Fibroblast of lung (primary cell): ENCODE measurements around the gene TMTC2.

Source experiments
- EZH2 ChIP-seq: IDR thresholded peaks from 2 replicates; pipeline ENCODE4 v1.5.1; 2012; ENCODE audit warnings: low read length, control low read depth, mild to moderate bottlenecking; ENCODE audit errors: missing control alignments
- TF ChIP-seq, protein P1 (sequence below), 2 donors: IDR thresholded peaks in 1 of 2; conservative IDR thresholded peaks in 1 of 2; 1 replicate in 1 of 2; 2 replicates in 1 of 2; pipeline ENCODE4 v1.5.1; 2011 to 2012; ENCODE audit warnings: low read length in 2 of 2, control low read depth in 1 of 2, inconsistent platforms in 1 of 2, low read depth in 1 of 2, mild to moderate bottlenecking in 1 of 2

DNA sequence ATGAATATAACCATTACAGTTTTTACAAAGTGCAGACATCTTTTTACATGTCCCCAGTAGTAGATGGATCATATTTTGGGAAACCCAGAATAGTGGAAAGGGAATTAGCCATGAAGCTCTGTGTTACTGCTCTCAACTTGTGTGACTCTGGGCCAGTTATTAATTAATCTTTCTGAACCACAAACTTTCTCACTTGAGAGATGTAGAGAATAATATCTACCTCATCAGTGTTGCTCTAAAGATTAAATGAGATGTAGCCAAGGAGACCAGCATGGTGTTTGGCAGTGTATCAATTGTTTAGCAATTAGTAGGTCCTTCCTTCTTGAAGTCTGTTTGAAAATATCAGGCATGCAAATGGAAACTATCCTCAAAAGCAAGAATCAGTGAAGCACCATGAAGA is 169.2 kb downstream of the TMTC2 start:
- TF ChIP-seq, protein P1, sequence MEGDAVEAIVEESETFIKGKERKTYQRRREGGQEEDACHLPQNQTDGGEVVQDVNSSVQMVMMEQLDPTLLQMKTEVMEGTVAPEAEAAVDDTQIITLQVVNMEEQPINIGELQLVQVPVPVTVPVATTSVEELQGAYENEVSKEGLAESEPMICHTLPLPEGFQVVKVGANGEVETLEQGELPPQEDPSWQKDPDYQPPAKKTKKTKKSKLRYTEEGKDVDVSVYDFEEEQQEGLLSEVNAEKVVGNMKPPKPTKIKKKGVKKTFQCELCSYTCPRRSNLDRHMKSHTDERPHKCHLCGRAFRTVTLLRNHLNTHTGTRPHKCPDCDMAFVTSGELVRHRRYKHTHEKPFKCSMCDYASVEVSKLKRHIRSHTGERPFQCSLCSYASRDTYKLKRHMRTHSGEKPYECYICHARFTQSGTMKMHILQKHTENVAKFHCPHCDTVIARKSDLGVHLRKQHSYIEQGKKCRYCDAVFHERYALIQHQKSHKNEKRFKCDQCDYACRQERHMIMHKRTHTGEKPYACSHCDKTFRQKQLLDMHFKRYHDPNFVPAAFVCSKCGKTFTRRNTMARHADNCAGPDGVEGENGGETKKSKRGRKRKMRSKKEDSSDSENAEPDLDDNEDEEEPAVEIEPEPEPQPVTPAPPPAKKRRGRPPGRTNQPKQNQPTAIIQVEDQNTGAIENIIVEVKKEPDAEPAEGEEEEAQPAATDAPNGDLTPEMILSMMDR (conservative IDR thresholded peaks at IDR 0.05 in 1 of 2, IDR thresholded peaks at IDR 0.05 in 1 of 2; ENCODE audit: low read depth in 1 of 2, low read length in 2 of 2) = no peak
- TF ChIP-seq EZH2 = no peak
